Fibroblast of villous mesenchyme (primary cell): Measurements from ENCODE around the gene RHBDL3. TPM values are rescaled to one million over a fixed set of nuclear protein-coding genes. Genes with fewer than 3 reads are reported as not detected.

Source experiments
- DNase-seq: peaks from one replicate; pipeline ENCODE4 v3.0.0-alpha.2; 2010; ENCODE audit warnings: low read depth
- H3K4me3 ChIP-seq: 2 replicates; pipeline ENCODE4 v1.5.1; 2011; ENCODE audit warnings: low read depth, mild to moderate bottlenecking, low read length
- CTCF ChIP-seq: IDR thresholded peaks from 2 replicates; pipeline ENCODE4 v1.5.1; 2012; ENCODE audit warnings: low read depth, mild to moderate bottlenecking, low read length; ENCODE audit not compliant: insufficient read depth
- total RNA-seq: library from RNA; depleted of rRNA; stranded (reverse); fragments of >200 nt; gene quantifications from 2 replicates; pipeline ENCODE4 v1.2.3, GENCODE V29; 2012

The RHBDL3 gene
- total RNA-seq, 1 donor = not detected

- DNase-seq = no peak
- no peak for TF ChIP-seq CTCF
- H3K4me3 ChIP-seq = no peak overlapping the region
Observed at GRCh38 chr17:32279891-32280716, 14.5 kb downstream of the RHBDL3 start.

GRCh38 chr17:32281011-32281451 lies 15.4 kb downstream of the RHBDL3 start:
- no peak for DNase-seq
- no peak for TF ChIP-seq CTCF
- H3K4me3 ChIP-seq = no peak overlapping the region

- no peak overlapping the region for H3K4me3 ChIP-seq
- no peak for DNase-seq
- no peak for TF ChIP-seq CTCF
Observed at GRCh38 chr17:32283745-32284201, 18.1 kb downstream of the RHBDL3 start.

- TF ChIP-seq CTCF = no peak
- no peak overlapping the region for H3K4me3 ChIP-seq
- DNase-seq = no peak
Observed at GRCh38 chr17:32285306-32285705, 19.7 kb downstream of the RHBDL3 start.

DNA sequence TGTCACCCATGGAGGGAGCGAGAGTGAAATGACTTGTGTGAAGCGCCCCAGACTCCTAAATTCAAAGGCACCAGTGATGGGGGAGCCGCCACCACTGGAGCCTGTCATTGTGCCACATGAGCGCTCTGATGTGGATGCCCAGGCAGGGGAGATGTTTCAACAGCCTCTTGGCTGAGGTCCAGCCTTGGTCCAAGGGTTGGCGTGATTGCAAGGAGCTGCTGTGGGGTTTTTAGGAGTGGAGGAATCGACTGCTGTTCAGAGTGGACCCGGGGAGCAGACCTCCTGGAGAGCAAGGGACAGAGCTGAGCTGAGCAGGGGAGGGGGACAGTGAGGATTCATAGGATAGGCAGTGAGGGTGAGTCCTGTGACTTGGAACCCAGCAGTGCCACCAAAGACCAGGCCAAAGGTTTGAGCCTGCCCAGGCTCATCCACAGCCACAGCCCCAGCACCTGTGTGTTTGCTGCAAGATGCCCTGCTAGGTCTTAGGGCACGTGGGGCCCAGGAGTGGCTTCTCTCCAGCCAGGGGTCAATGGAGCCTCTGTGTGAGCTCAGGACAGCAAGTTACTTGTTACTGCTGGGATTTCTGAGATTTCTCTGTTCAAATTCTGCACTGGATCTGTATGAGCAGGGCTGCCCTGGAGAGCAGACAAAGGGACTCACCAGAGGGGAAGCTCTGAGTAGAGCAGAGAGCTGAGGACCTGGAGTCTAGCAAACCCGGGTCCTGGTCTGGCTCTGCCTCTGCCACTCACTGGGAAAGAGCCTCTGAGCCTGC lies 20.3 kb downstream of the RHBDL3 start:
- no peak overlapping the region for H3K4me3 ChIP-seq
- no peak for DNase-seq
- TF ChIP-seq CTCF = no peak

GRCh38 chr17:32286518-32286900 lies 20.9 kb downstream of the RHBDL3 start:
- TF ChIP-seq CTCF = no peak
- no peak for DNase-seq
- H3K4me3 ChIP-seq = no peak overlapping the region
